H1 (cell line): ENCODE data around the gene FKRP. TPM values are rescaled to one million over a fixed set of nuclear protein-coding genes. Genes with fewer than 3 reads are reported as not detected.

Experiments used
- CTCF ChIA-PET: fragments of 300-600 bp; sonication (Branson Sonifier 250); formaldehyde crosslinking; loops from one replicate; lab custom pipeline; 2021; ENCODE audit not compliant: partially characterized antibody; lab: Charles Lee
- POLR2A ChIA-PET: fragments of 300-600 bp; sonication (Branson Sonifier 250); formaldehyde crosslinking; loops from one replicate; lab custom pipeline; 2021; ENCODE audit warnings: inconsistent platforms; ENCODE audit not compliant: partially characterized antibody; lab: Charles Lee
- DNase-seq, 2 experiments: peaks; one replicate each; pipeline versions ENCODE4 v3.0.0 to v3.0.0-alpha.2; 2010 to 2022; ENCODE audit warnings: low spot score in 2 of 2, low read depth in 1 of 2, mixed read lengths in 1 of 2
- FAIRE-seq: peaks from 2 replicates; lab custom pipeline; 2011; peaks lifted over from hg19 to GRCh38; lab: Jason Lieb, UNC
- H2AFZ ChIP-seq: 2 replicates; pipeline ENCODE4 v1.8.1; 2012; ENCODE audit warnings: low read length, inconsistent platforms
- H2AK5ac ChIP-seq: 2 replicates; pipeline ENCODE4 v1.6.1; 2013; ENCODE audit warnings: low read depth, low read length
- H2BK120ac ChIP-seq: replicated peaks from 2 replicates; pipeline ENCODE3; 2013; ENCODE audit warnings: low read depth, low read length, inconsistent platforms
- H2BK12ac ChIP-seq: 2 replicates; pipeline ENCODE4 v1.6.1; 2013; ENCODE audit warnings: low read depth, low read length
- H2BK15ac ChIP-seq: 2 replicates; pipeline ENCODE4 v1.6.1; 2013; ENCODE audit warnings: low read length
- H2BK20ac ChIP-seq: 2 replicates; pipeline ENCODE4 v1.6.1; 2013; ENCODE audit warnings: low read length
- H2BK5ac ChIP-seq: 2 replicates; pipeline ENCODE4 v1.6.1; 2013; ENCODE audit warnings: low read depth, low read length
- H3K14ac ChIP-seq: 2 replicates; pipeline ENCODE4 v1.6.1; 2013; ENCODE audit warnings: inconsistent platforms; ENCODE audit not compliant: insufficient read length
- H3K18ac ChIP-seq: 2 replicates; pipeline ENCODE4 v1.6.1; 2013; ENCODE audit warnings: low read length; ENCODE audit errors: extremely low read depth
- H3K23ac ChIP-seq: 2 replicates; pipeline ENCODE4 v1.6.1; 2013; ENCODE audit warnings: inconsistent platforms; ENCODE audit not compliant: insufficient read length
- H3K23me2 ChIP-seq: 2 replicates; pipeline ENCODE4 v1.6.1; 2013; ENCODE audit warnings: low read depth, low read length
- H3K27ac ChIP-seq: 2 replicates; pipeline ENCODE4 v1.6.1; 2011; ENCODE audit warnings: low read depth, low read length, inconsistent platforms
- H3K27me3 ChIP-seq, 4 experiments: replicated peaks in 1 of 4; 1 replicate in 1 of 4; 2 replicates in 3 of 4; pipeline versions ENCODE4 v1.6.1 to v1.8.1; 2011 to 2013; ENCODE audit warnings: low read length in 3 of 4, mild to moderate bottlenecking in 3 of 4, inconsistent platforms in 2 of 4, mixed read lengths in 2 of 4, moderate library complexity in 1 of 4; ENCODE audit not compliant: control insufficient read depth in 3 of 4, insufficient read depth in 3 of 4; ENCODE audit errors: extremely low read depth in 1 of 4
- H3K36me3 ChIP-seq, 4 experiments: 2 replicates each; pipeline versions ENCODE4 v1.6.1 to v1.8.1; 2011 to 2013; ENCODE audit warnings: mild to moderate bottlenecking in 4 of 4, low read length in 3 of 4, moderate library complexity in 2 of 4, control low read depth in 1 of 4, inconsistent platforms in 1 of 4; ENCODE audit not compliant: insufficient read depth in 4 of 4, control insufficient read depth in 2 of 4
- H3K4ac ChIP-seq: replicated peaks from 2 replicates; pipeline ENCODE3; 2013; ENCODE audit warnings: low read length, low read depth, mixed read lengths, inconsistent platforms; ENCODE audit not compliant: insufficient read length
- H3K4me1 ChIP-seq, 4 experiments: replicated peaks in 1 of 4; 1 replicate in 1 of 4; 2 replicates in 3 of 4; pipeline versions ENCODE4 v1.6.1 to v1.8.1; 2011 to 2013; ENCODE audit warnings: low read length in 3 of 4, inconsistent platforms in 2 of 4, mixed read lengths in 1 of 4; ENCODE audit not compliant: insufficient read depth in 4 of 4, control insufficient read depth in 3 of 4
- H3K4me2 ChIP-seq, 2 experiments: 2 replicates each; pipeline versions ENCODE4 v1.6.1 to v1.8.1; 2011 to 2013; ENCODE audit warnings: low read depth in 2 of 2, low read length in 2 of 2, control low read depth in 1 of 2, inconsistent platforms in 1 of 2, mild to moderate bottlenecking in 1 of 2; ENCODE audit not compliant: insufficient read depth in 1 of 2
- H3K4me3 ChIP-seq, 4 experiments: fragments of 200-600, 300-600 bp in 1 of 4; sonication (generic), shearing (Covaris generic), sonication (Bioruptor Twin) in 1 of 4; 2 replicates each; pipeline versions ENCODE4 v1.5.1 to v1.8.1; 2011 to 2016; ENCODE audit warnings: low read length in 4 of 4, low read depth in 3 of 4, control low read depth in 2 of 4, inconsistent platforms in 2 of 4, mild to moderate bottlenecking in 2 of 4, mixed read lengths in 1 of 4, moderate library complexity in 1 of 4; ENCODE audit not compliant: insufficient read depth in 2 of 4; ENCODE audit errors: extremely low read depth in 1 of 4
- H3K56ac ChIP-seq: replicated peaks from 2 replicates; pipeline ENCODE3; 2013; ENCODE audit warnings: low read depth, mild to moderate bottlenecking, mixed read lengths, low read length, inconsistent platforms; ENCODE audit not compliant: insufficient read length
- H3K79me1 ChIP-seq: 2 replicates; pipeline ENCODE4 v1.6.1; 2013; ENCODE audit warnings: low read depth, low read length, control low read depth
- H3K79me2 ChIP-seq, 2 experiments: 2 replicates each; pipeline versions ENCODE4 v1.6.1 to v1.8.1; 2012 to 2013; ENCODE audit warnings: low read length in 2 of 2, mild to moderate bottlenecking in 2 of 2, inconsistent platforms in 1 of 2; ENCODE audit not compliant: insufficient read depth in 2 of 2, control insufficient read depth in 1 of 2
- H3K9ac ChIP-seq, 4 experiments: replicated peaks in 1 of 4; 1 replicate in 1 of 4; 2 replicates in 3 of 4; pipeline versions ENCODE4 v1.6.1 to v1.8.1; 2011 to 2013; ENCODE audit warnings: low read depth in 3 of 4, low read length in 3 of 4, control low read depth in 2 of 4, mild to moderate bottlenecking in 2 of 4, moderate library complexity in 2 of 4, inconsistent platforms in 1 of 4; ENCODE audit errors: extremely low read depth in 1 of 4
- H3K9me3 ChIP-seq, 2 experiments: 2 replicates each; pipeline versions ENCODE4 v1.6.1 to v1.8.1; 2012 to 2013; ENCODE audit warnings: mild to moderate bottlenecking in 2 of 2, moderate library complexity in 2 of 2, control low read depth in 1 of 2, inconsistent platforms in 1 of 2, low read depth in 1 of 2, low read length in 1 of 2, mixed read lengths in 1 of 2; ENCODE audit not compliant: insufficient read depth in 2 of 2
- H4K20me1 ChIP-seq, 2 experiments: replicated peaks in 1 of 2; 2 replicates each; pipeline versions ENCODE3 to v1.8.1; 2011 to 2013; ENCODE audit warnings: inconsistent platforms in 2 of 2, low read length in 2 of 2, mild to moderate bottlenecking in 1 of 2; ENCODE audit not compliant: insufficient read depth in 2 of 2, control insufficient read depth in 1 of 2
- H4K5ac ChIP-seq: 2 replicates; pipeline ENCODE4 v1.6.1; 2013; ENCODE audit warnings: low read length, low read depth, mixed read lengths, inconsistent platforms; ENCODE audit not compliant: insufficient read length
- H4K8ac ChIP-seq: 2 replicates; pipeline ENCODE4 v1.8.0; 2013; ENCODE audit warnings: mild to moderate bottlenecking, moderate library complexity, low read length, inconsistent platforms; ENCODE audit not compliant: insufficient read depth; ENCODE audit errors: extremely low read depth
- H4K91ac ChIP-seq: replicated peaks from 2 replicates; pipeline ENCODE3; 2013; ENCODE audit warnings: low read length, mixed read lengths, inconsistent platforms; ENCODE audit not compliant: insufficient read length
- CHD2 ChIP-seq: IDR thresholded peaks from 2 replicates; pipeline ENCODE4 v1.6.1; 2012; ENCODE audit warnings: low read length, improper control_type of control experiment
- CTBP2 ChIP-seq: IDR thresholded peaks from 2 replicates; pipeline ENCODE4 v1.7.0; 2011; ENCODE audit warnings: borderline replicate concordance, mild to moderate bottlenecking, moderate library complexity, mixed read lengths, low read length; ENCODE audit not compliant: insufficient read depth, insufficient read length
- RFX5 ChIP-seq: IDR thresholded peaks from 2 replicates; pipeline ENCODE4 v1.6.1; 2011; ENCODE audit warnings: low read depth, low read length, improper control_type of control experiment, borderline replicate concordance
- RXRA ChIP-seq: IDR thresholded peaks from 2 replicates; pipeline ENCODE4 v1.6.1; 2011; ENCODE audit warnings: low read depth, mild to moderate bottlenecking, low read length, moderate library complexity; ENCODE audit not compliant: insufficient read depth
- WGBS, 2 experiments: shearing (Covaris generic) in 1 of 2; methylation state at CpG; one replicate each; pipeline versions ENCODE4 v1.1.6 to v1.1.7; 2013 to 2015; ENCODE audit warnings: low lambda C conversion rate in 2 of 2, mixed read lengths in 2 of 2, inconsistent platforms in 1 of 2, low coverage in 1 of 2, missing lambda C conversion rate in 1 of 2; ENCODE audit not compliant: insufficient replicate concordance in 2 of 2, insufficient coverage in 1 of 2, insufficient read length in 1 of 2; ENCODE audit errors: extremely low coverage in 1 of 2, missing lambda C conversion rate in 1 of 2; 5-methylcytosine and 5-hydroxymethylcytosine counted together
- polyA plus RNA-seq, 7 experiments: library from polyadenylated mRNA; depleted of rRNA in 3 of 7; stranded (reverse) in 5 of 7; unstranded in 2 of 7; fragments of >200 nt in 5 of 7; fragments of 200-250 nt in 2 of 7; gene quantifications; 1 replicate in 5 of 7; 2 replicates in 1 of 7; 4 replicates in 1 of 7; pipeline versions ENCODE4 v1.2.1 to v1.2.3, GENCODE V29; 2011 to 2013; ENCODE audit warnings: missing spikeins in 2 of 7, mixed read lengths in 2 of 7
- total RNA-seq: library from RNA; stranded (reverse); fragmentation: NEBNext Ultra II Directional; extraction: Animal tissue kit (Norgen Biotek cat#: 25700); gene quantifications from 2 replicates; pipeline ENCODE4 v1.2.1, GENCODE V29; 2021

Gene FKRP
- total and polyA plus RNA-seq, 2 of the 8 experiments (the other 6 are each of a cell fraction or from before 2014, with no cell fraction given): 17.1 to 24.4 TPM

DNA sequence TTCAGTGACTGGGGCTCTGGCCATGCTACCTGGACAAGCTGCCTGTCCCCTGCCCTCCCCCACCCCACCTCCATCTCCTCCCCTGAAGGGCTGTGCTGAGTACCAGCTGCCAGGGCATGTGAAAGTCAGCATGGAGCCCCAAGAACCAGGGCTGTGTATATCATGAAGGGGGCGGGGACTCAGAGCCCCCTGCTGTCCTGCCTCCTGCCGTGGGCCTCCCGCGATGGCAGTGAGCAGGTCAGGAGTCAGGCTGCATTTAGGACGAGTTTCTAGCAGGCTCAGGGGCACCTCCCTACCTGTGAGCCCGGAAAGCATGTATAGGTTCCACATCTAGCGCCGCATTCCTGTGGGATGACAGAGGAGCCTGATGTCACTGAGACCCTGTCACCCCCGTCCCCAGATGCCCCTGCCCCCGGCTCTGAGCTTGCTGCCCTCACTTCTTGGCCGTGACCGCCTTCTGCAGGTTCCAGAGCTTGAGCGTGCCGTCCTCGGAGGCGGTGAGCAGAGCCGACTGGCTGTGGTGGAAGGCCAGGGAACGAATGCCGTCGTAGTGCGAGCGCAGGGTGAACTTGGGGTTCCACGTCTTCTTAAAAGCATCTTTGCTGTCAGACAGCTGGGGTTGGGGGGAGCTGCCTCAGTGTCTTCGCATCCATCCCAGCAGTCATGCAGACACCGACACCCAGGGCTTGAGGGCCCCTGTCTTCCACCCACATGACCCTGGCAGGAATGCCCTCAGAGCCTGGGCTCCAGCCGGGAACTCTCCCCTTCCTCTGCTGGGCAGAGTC lies 20.6 kb upstream of the FKRP start:
- whole genome bisulfite sequencing, 2 experiments: 94% methylated on average over 26 of the region's 26 CpGs; no CpG with 5 or more reads in 1 of the 2 experiments
- Histone ChIP-seq H3K23me2 (no peaks in the 10 kb centered on the region), H3K79me1 (peaks cover 5% of the 10 kb centered on the region; the same call in 1 of the 2 replicates), H3K18ac (no peak overlapping the region), H4K20me1 (peaks cover 17 to 45% of the 10 kb centered on the region in 2 experiments), H3K4me1 (peaks cover 0 to 3% (median 0%) of the 10 kb centered on the region in 4 experiments; a peak in 4 of 7 replicates), H2AK5ac (no peak overlapping the region), H3K36me3 (peaks cover 32 to 81% (median 68%) of the 10 kb centered on the region in 4 experiments), H4K91ac (no peak overlapping the region), H2AFZ (no peak overlapping the region), H2BK120ac (no peak overlapping the region), H3K56ac (no peak overlapping the region), H4K5ac (no peak overlapping the region), H4K8ac (no peak overlapping the region), H2BK20ac (no peak overlapping the region), H3K27me3 (no peaks in the 10 kb centered on the region), H3K79me2 (peaks cover 0 to 6% of the 10 kb centered on the region in 2 experiments; a peak in 1 of 4 replicates), H2BK5ac (no peak overlapping the region; the same call in 1 of the 2 replicates), H3K4ac (no peak overlapping the region), H2BK12ac (no peak overlapping the region), H3K4me3 (no peak overlapping the region), H3K9ac (no peak overlapping the region), H3K9me3 (no peaks in the 10 kb centered on the region), H3K27ac (no peak overlapping the region), H2BK15ac (no peak overlapping the region), H3K14ac (no peak overlapping the region), H3K23ac (no peak overlapping the region), H3K4me2 (no peak overlapping the region)
- ChIA-PET POLR2A (no interaction called here), CTCF (interaction anchor here (1.1 to 15.8 kb wide), 3 partner anchors 9 to 20 kb away, joined by 3 to 188 read pairs (median 3); no protein-coding TSS in a partner anchor)
- FAIRE-seq (no peak), DNase-seq (no peak)
- TF ChIP-seq RFX5: no peak
- no peak for TF ChIP-seq CTBP2
- TF ChIP-seq CHD2: no peak
- no peak for TF ChIP-seq RXRA
